H1 (cell line): ENCODE results near the gene TGFBR1. TPM values are rescaled to one million over a fixed set of nuclear protein-coding genes. Genes with fewer than 3 reads are reported as not detected.

Experiments used
- CTCF ChIA-PET: fragments of 300-600 bp; sonication (Branson Sonifier 250); formaldehyde crosslinking; loops from one replicate; lab custom pipeline; 2021; ENCODE audit not compliant: partially characterized antibody; lab: Charles Lee
- POLR2A ChIA-PET: fragments of 300-600 bp; sonication (Branson Sonifier 250); formaldehyde crosslinking; loops from one replicate; lab custom pipeline; 2021; ENCODE audit warnings: inconsistent platforms; ENCODE audit not compliant: partially characterized antibody; lab: Charles Lee
- DNase-seq, 2 experiments: peaks; one replicate each; pipeline versions ENCODE4 v3.0.0 to v3.0.0-alpha.2; 2010 to 2022; ENCODE audit warnings: low spot score in 2 of 2, low read depth in 1 of 2, mixed read lengths in 1 of 2
- FAIRE-seq: peaks from 2 replicates; lab custom pipeline; 2011; peaks lifted over from hg19 to GRCh38; lab: Jason Lieb, UNC
- H2AFZ ChIP-seq: 2 replicates; pipeline ENCODE4 v1.8.1; 2012; ENCODE audit warnings: low read length, inconsistent platforms
- H2AK5ac ChIP-seq: 2 replicates; pipeline ENCODE4 v1.6.1; 2013; ENCODE audit warnings: low read depth, low read length
- H2BK120ac ChIP-seq: replicated peaks from 2 replicates; pipeline ENCODE3; 2013; ENCODE audit warnings: low read depth, low read length, inconsistent platforms
- H2BK12ac ChIP-seq: 2 replicates; pipeline ENCODE4 v1.6.1; 2013; ENCODE audit warnings: low read depth, low read length
- H2BK15ac ChIP-seq: 2 replicates; pipeline ENCODE4 v1.6.1; 2013; ENCODE audit warnings: low read length
- H2BK20ac ChIP-seq: 2 replicates; pipeline ENCODE4 v1.6.1; 2013; ENCODE audit warnings: low read length
- H2BK5ac ChIP-seq: 2 replicates; pipeline ENCODE4 v1.6.1; 2013; ENCODE audit warnings: low read depth, low read length
- H3K14ac ChIP-seq: 2 replicates; pipeline ENCODE4 v1.6.1; 2013; ENCODE audit warnings: inconsistent platforms; ENCODE audit not compliant: insufficient read length
- H3K18ac ChIP-seq: 2 replicates; pipeline ENCODE4 v1.6.1; 2013; ENCODE audit warnings: low read length; ENCODE audit errors: extremely low read depth
- H3K23ac ChIP-seq: 2 replicates; pipeline ENCODE4 v1.6.1; 2013; ENCODE audit warnings: inconsistent platforms; ENCODE audit not compliant: insufficient read length
- H3K23me2 ChIP-seq: 2 replicates; pipeline ENCODE4 v1.6.1; 2013; ENCODE audit warnings: low read depth, low read length
- H3K27ac ChIP-seq: 2 replicates; pipeline ENCODE4 v1.6.1; 2011; ENCODE audit warnings: low read depth, low read length, inconsistent platforms
- H3K27me3 ChIP-seq, 4 experiments: replicated peaks in 1 of 4; 1 replicate in 1 of 4; 2 replicates in 3 of 4; pipeline versions ENCODE4 v1.6.1 to v1.8.1; 2011 to 2013; ENCODE audit warnings: low read length in 3 of 4, mild to moderate bottlenecking in 3 of 4, inconsistent platforms in 2 of 4, mixed read lengths in 2 of 4, moderate library complexity in 1 of 4; ENCODE audit not compliant: control insufficient read depth in 3 of 4, insufficient read depth in 3 of 4; ENCODE audit errors: extremely low read depth in 1 of 4
- H3K36me3 ChIP-seq, 4 experiments: 2 replicates each; pipeline versions ENCODE4 v1.6.1 to v1.8.1; 2011 to 2013; ENCODE audit warnings: mild to moderate bottlenecking in 4 of 4, low read length in 3 of 4, moderate library complexity in 2 of 4, control low read depth in 1 of 4, inconsistent platforms in 1 of 4; ENCODE audit not compliant: insufficient read depth in 4 of 4, control insufficient read depth in 2 of 4
- H3K4ac ChIP-seq: replicated peaks from 2 replicates; pipeline ENCODE3; 2013; ENCODE audit warnings: low read length, low read depth, mixed read lengths, inconsistent platforms; ENCODE audit not compliant: insufficient read length
- H3K4me1 ChIP-seq, 4 experiments: replicated peaks in 1 of 4; 1 replicate in 1 of 4; 2 replicates in 3 of 4; pipeline versions ENCODE4 v1.6.1 to v1.8.1; 2011 to 2013; ENCODE audit warnings: low read length in 3 of 4, inconsistent platforms in 2 of 4, mixed read lengths in 1 of 4; ENCODE audit not compliant: insufficient read depth in 4 of 4, control insufficient read depth in 3 of 4
- H3K4me2 ChIP-seq, 2 experiments: 2 replicates each; pipeline versions ENCODE4 v1.6.1 to v1.8.1; 2011 to 2013; ENCODE audit warnings: low read depth in 2 of 2, low read length in 2 of 2, control low read depth in 1 of 2, inconsistent platforms in 1 of 2, mild to moderate bottlenecking in 1 of 2; ENCODE audit not compliant: insufficient read depth in 1 of 2
- H3K4me3 ChIP-seq, 4 experiments: fragments of 200-600, 300-600 bp in 1 of 4; sonication (generic), shearing (Covaris generic), sonication (Bioruptor Twin) in 1 of 4; 2 replicates each; pipeline versions ENCODE4 v1.5.1 to v1.8.1; 2011 to 2016; ENCODE audit warnings: low read length in 4 of 4, low read depth in 3 of 4, control low read depth in 2 of 4, inconsistent platforms in 2 of 4, mild to moderate bottlenecking in 2 of 4, mixed read lengths in 1 of 4, moderate library complexity in 1 of 4; ENCODE audit not compliant: insufficient read depth in 2 of 4; ENCODE audit errors: extremely low read depth in 1 of 4
- H3K56ac ChIP-seq: replicated peaks from 2 replicates; pipeline ENCODE3; 2013; ENCODE audit warnings: low read depth, mild to moderate bottlenecking, mixed read lengths, low read length, inconsistent platforms; ENCODE audit not compliant: insufficient read length
- H3K79me1 ChIP-seq: 2 replicates; pipeline ENCODE4 v1.6.1; 2013; ENCODE audit warnings: low read depth, low read length, control low read depth
- H3K79me2 ChIP-seq, 2 experiments: 2 replicates each; pipeline versions ENCODE4 v1.6.1 to v1.8.1; 2012 to 2013; ENCODE audit warnings: low read length in 2 of 2, mild to moderate bottlenecking in 2 of 2, inconsistent platforms in 1 of 2; ENCODE audit not compliant: insufficient read depth in 2 of 2, control insufficient read depth in 1 of 2
- H3K9ac ChIP-seq, 4 experiments: replicated peaks in 1 of 4; 1 replicate in 1 of 4; 2 replicates in 3 of 4; pipeline versions ENCODE4 v1.6.1 to v1.8.1; 2011 to 2013; ENCODE audit warnings: low read depth in 3 of 4, low read length in 3 of 4, control low read depth in 2 of 4, mild to moderate bottlenecking in 2 of 4, moderate library complexity in 2 of 4, inconsistent platforms in 1 of 4; ENCODE audit errors: extremely low read depth in 1 of 4
- H3K9me3 ChIP-seq, 2 experiments: 2 replicates each; pipeline versions ENCODE4 v1.6.1 to v1.8.1; 2012 to 2013; ENCODE audit warnings: mild to moderate bottlenecking in 2 of 2, moderate library complexity in 2 of 2, control low read depth in 1 of 2, inconsistent platforms in 1 of 2, low read depth in 1 of 2, low read length in 1 of 2, mixed read lengths in 1 of 2; ENCODE audit not compliant: insufficient read depth in 2 of 2
- H4K20me1 ChIP-seq, 2 experiments: replicated peaks in 1 of 2; 2 replicates each; pipeline versions ENCODE3 to v1.8.1; 2011 to 2013; ENCODE audit warnings: inconsistent platforms in 2 of 2, low read length in 2 of 2, mild to moderate bottlenecking in 1 of 2; ENCODE audit not compliant: insufficient read depth in 2 of 2, control insufficient read depth in 1 of 2
- H4K5ac ChIP-seq: 2 replicates; pipeline ENCODE4 v1.6.1; 2013; ENCODE audit warnings: low read length, low read depth, mixed read lengths, inconsistent platforms; ENCODE audit not compliant: insufficient read length
- H4K8ac ChIP-seq: 2 replicates; pipeline ENCODE4 v1.8.0; 2013; ENCODE audit warnings: mild to moderate bottlenecking, moderate library complexity, low read length, inconsistent platforms; ENCODE audit not compliant: insufficient read depth; ENCODE audit errors: extremely low read depth
- H4K91ac ChIP-seq: replicated peaks from 2 replicates; pipeline ENCODE3; 2013; ENCODE audit warnings: low read length, mixed read lengths, inconsistent platforms; ENCODE audit not compliant: insufficient read length
- BACH1 ChIP-seq: IDR thresholded peaks from 2 replicates; pipeline ENCODE4 v1.6.1; 2012; ENCODE audit warnings: low read length, improper control_type of control experiment
- CBX5 ChIP-seq: fragments of 300-800, 300-1000 bp; sonication (generic); IDR thresholded peaks from 2 replicates; pipeline ENCODE4 v1.7.1; 2016; ENCODE audit warnings: antibody characterized with exemption, low read length, low read depth
- CBX8 ChIP-seq: fragments of 300-800, 300-1000 bp; sonication (generic); IDR thresholded peaks from 2 replicates; pipeline ENCODE4 v1.7.1; 2016; ENCODE audit warnings: low read depth, low read length, borderline replicate concordance
- GTF2F1 ChIP-seq: IDR thresholded peaks from 2 replicates; pipeline ENCODE4 v1.6.1; 2012; ENCODE audit warnings: low read depth, low read length, improper control_type of control experiment, borderline replicate concordance
- KDM5A ChIP-seq: fragments of 200-600 bp; IDR thresholded peaks from 2 replicates; pipeline ENCODE4 v1.7.1; 2012; ENCODE audit warnings: mild to moderate bottlenecking, low read length, inconsistent platforms, mixed read lengths
- NANOG ChIP-seq: IDR thresholded peaks from 2 replicates; pipeline ENCODE4 v1.6.1; 2011; ENCODE audit warnings: low read length, low read depth, mild to moderate bottlenecking, inconsistent platforms; ENCODE audit not compliant: insufficient read depth, poor library complexity, severe bottlenecking
- NRF1 ChIP-seq: IDR thresholded peaks from 2 replicates; pipeline ENCODE4 v1.6.1; 2011; ENCODE audit warnings: mild to moderate bottlenecking, low read depth, low read length, improper control_type of control experiment
- POLR2AphosphoS5 ChIP-seq: IDR thresholded peaks from 2 replicates; pipeline ENCODE4 v1.6.1; 2011; ENCODE audit warnings: low read depth, low read length
- RBBP5 ChIP-seq: IDR thresholded peaks from 2 replicates; pipeline ENCODE4 v1.7.1; 2012; ENCODE audit warnings: low read depth, mild to moderate bottlenecking, inconsistent platforms, low read length, moderate library complexity, borderline replicate concordance
- SP1 ChIP-seq: IDR thresholded peaks from 2 replicates; pipeline ENCODE4 v1.6.1; 2011; ENCODE audit warnings: low read depth, low read length
- SUZ12 ChIP-seq: fragments of 200-600 bp; sonication (generic); IDR thresholded peaks from 2 replicates; pipeline ENCODE4 v1.6.1; 2012; ENCODE audit warnings: mild to moderate bottlenecking, inconsistent platforms, low read length, moderate library complexity, mixed read lengths
- TAF1 ChIP-seq: IDR thresholded peaks from 2 replicates; pipeline ENCODE4 v1.6.1; 2011; ENCODE audit warnings: mild to moderate bottlenecking, low read depth, low read length
- TAF7 ChIP-seq: optimal IDR thresholded peaks from 2 replicates; pipeline ENCODE3; 2011; ENCODE audit warnings: low read depth, mild to moderate bottlenecking, inconsistent platforms, low read length, moderate library complexity, borderline replicate concordance
- ZNF274 ChIP-seq: IDR thresholded peaks from 2 replicates; pipeline ENCODE4 v1.7.0; 2012; ENCODE audit warnings: low read length, borderline replicate concordance; ENCODE audit errors: extremely low read depth
- WGBS, 2 experiments: shearing (Covaris generic) in 1 of 2; methylation state at CpG; one replicate each; pipeline versions ENCODE4 v1.1.6 to v1.1.7; 2013 to 2015; ENCODE audit warnings: low lambda C conversion rate in 2 of 2, mixed read lengths in 2 of 2, inconsistent platforms in 1 of 2, low coverage in 1 of 2, missing lambda C conversion rate in 1 of 2; ENCODE audit not compliant: insufficient replicate concordance in 2 of 2, insufficient coverage in 1 of 2, insufficient read length in 1 of 2; ENCODE audit errors: extremely low coverage in 1 of 2, missing lambda C conversion rate in 1 of 2; 5-methylcytosine and 5-hydroxymethylcytosine counted together
- polyA plus RNA-seq, 7 experiments: library from polyadenylated mRNA; depleted of rRNA in 3 of 7; stranded (reverse) in 5 of 7; unstranded in 2 of 7; fragments of >200 nt in 5 of 7; fragments of 200-250 nt in 2 of 7; gene quantifications; 1 replicate in 5 of 7; 2 replicates in 1 of 7; 4 replicates in 1 of 7; pipeline versions ENCODE4 v1.2.1 to v1.2.3, GENCODE V29; 2011 to 2013; ENCODE audit warnings: missing spikeins in 2 of 7, mixed read lengths in 2 of 7
- total RNA-seq: library from RNA; stranded (reverse); fragmentation: NEBNext Ultra II Directional; extraction: Animal tissue kit (Norgen Biotek cat#: 25700); gene quantifications from 2 replicates; pipeline ENCODE4 v1.2.1, GENCODE V29; 2021

Gene TGFBR1
- total and polyA plus RNA-seq, 2 of the 8 experiments (the other 6 are each of a cell fraction or from before 2014, with no cell fraction given): 16.8 to 52.4 TPM

DNA sequence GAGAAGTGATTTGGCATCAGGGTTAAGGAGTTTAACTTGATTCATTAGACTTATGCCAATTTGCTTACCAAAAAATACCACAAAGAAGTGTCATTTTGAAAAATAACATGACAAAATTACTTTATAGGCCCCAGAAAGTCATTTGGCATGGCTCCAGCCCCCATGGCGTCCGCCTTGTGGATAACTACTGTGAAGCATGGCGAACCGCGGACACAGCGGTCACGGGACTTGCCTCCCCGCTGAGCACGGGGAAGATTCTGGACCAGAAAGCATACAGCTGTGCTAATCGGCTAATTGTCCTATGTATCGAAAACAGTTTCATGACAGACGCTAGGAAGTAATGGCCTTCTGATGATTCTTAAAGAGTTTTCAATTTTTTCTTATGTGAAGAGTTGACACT lies 35.4 kb upstream of the TGFBR1 start:
- H4K20me1 ChIP-seq: no peaks in the 10 kb centered on the region
- DNase-seq (no peak), FAIRE-seq (no peak)
- no peak overlapping the region for H3K18ac ChIP-seq
- H3K4me3 ChIP-seq: no peak overlapping the region
- no peak overlapping the region for H2BK12ac ChIP-seq
- no peaks in the 10 kb centered on the region; the same call in 1 of the 2 replicates for H3K23me2 ChIP-seq
- H2BK120ac ChIP-seq: no peak overlapping the region
- no peak overlapping the region for H2BK20ac ChIP-seq
- no peak overlapping the region for H2AK5ac ChIP-seq
- no peak overlapping the region for H3K4ac ChIP-seq
- H4K5ac ChIP-seq: no peak overlapping the region
- H3K79me1 ChIP-seq: no peaks in the 10 kb centered on the region
- H3K56ac ChIP-seq: no peak overlapping the region
- H3K23ac ChIP-seq: no peak overlapping the region
- POLR2A ChIA-PET: no interaction called here
- H3K4me1 ChIP-seq: no peaks in the 10 kb centered on the region
- no peaks in the 10 kb centered on the region for H3K27me3 ChIP-seq
- no peak overlapping the region for H2BK5ac ChIP-seq
- no peak overlapping the region for H2BK15ac ChIP-seq
- WGBS, 2 experiments: 93% methylated on average over 12 of the region's 12 CpGs; no CpG with 5 or more reads in 1 of the 2 experiments
- H2AFZ ChIP-seq: no peak overlapping the region
- H4K8ac ChIP-seq: no peak overlapping the region
- no peaks in the 10 kb centered on the region for H3K9me3 ChIP-seq
- no peak overlapping the region for H3K14ac ChIP-seq
- no peak overlapping the region for H3K9ac ChIP-seq
- no peaks in the 10 kb centered on the region for H3K36me3 ChIP-seq
- H3K4me2 ChIP-seq: no peak overlapping the region
- no peaks in the 10 kb centered on the region for H3K79me2 ChIP-seq
- CTCF ChIA-PET: interaction anchor here (1.0 kb wide), 1 partner anchor 19 kb away, joined by 3 read pairs; no protein-coding TSS in a partner anchor
- H3K27ac ChIP-seq: no peak overlapping the region
- H4K91ac ChIP-seq: no peak overlapping the region
- TF ChIP-seq TAF7 (no peak), CBX5 (no peak), CBX8 (no peak), KDM5A (no peak), POLR2AphosphoS5 (no peak), TAF1 (no peak), GTF2F1 (no peak), BACH1 (no peak), SUZ12 (no peak), NRF1 (no peak), SP1 (no peak), ZNF274 (no peak), NANOG (no peak), RBBP5 (no peak)
